NCI-H187 (cell line): ENCODE results near the gene IFNA16.
"Not testable (repeated sequence)": the region's sequence is repeated elsewhere in the genome, so short reads cannot be mapped to it uniquely, and the experiment has no call there.

Experiments
- DNase-seq, 2 experiments: peaks; one replicate each; lab custom pipeline; 2025; lab: John Stamatoyannopoulos, UW

Gene IFNA16

DNA sequence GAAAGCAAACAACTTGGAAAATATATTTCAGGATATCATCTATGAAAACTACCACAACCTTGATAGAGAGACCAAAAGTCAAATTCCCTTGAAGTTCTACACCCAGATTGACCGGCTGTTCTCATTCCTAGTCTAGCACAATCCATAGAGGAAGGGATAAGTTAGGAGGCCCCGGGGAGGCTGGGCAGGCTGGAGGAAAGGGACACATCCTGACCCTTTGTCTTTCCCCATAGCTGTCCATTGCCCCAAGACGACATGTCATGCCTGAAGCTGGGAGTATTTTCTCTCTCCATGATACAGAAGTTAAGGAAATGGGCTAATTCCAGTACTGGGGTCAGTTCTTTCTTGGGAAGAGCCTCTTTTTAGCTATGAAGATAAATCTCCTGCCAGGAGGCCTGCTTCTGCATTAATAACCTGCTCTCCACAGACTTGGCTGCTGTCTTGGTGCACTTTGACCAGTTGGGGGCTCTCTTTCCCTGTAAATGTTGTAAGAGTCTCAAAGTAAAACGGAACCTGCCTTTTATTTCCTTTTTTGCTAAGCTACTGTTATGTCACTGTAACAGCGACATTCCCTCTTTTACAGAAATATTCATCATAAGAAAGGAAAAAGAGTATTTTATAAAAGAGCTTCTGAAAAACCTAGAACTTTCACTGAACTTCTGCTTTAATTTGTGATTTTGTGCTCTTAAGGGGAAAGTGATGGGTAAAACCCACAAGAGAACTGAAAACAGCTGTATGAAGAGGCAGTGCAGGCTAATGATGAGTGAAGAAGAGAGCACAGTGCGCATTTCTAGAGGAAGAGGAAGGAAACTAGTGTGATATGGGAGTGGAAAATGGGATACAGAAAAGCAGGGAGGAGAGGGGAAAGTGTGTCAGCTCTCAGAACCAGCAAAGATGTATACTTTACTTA lies 22.0 kb downstream of the IFNA16 start:
- not testable (repeated sequence) for DNase-seq

DNA sequence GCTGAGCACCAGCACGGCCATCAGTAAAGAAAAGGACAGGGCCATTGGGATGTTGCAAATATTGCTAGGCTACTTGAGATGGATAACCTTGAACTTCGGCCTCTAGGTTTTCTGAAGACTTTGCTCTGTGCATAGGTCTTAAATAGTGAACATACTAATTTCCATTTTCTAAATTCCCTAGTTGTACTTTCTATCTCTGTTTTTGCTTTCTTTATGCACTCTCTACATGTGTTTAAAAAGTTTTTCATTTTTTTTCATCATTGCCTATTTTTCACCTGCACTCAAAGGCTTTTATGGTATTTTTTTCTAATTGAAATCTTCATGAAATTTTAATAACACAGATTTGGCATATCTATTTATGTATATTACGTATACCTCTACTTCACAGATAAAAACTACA lies 29.6 kb downstream of the IFNA16 start, which contains the start of gene IFNA4:
Gene IFNA4, minus strand, starts transcription at position 101 of the 400 bp plus-strand sequence. Its CDS starts 56 bp downstream, at position 45.
- not testable (repeated sequence) for DNase-seq

DNA sequence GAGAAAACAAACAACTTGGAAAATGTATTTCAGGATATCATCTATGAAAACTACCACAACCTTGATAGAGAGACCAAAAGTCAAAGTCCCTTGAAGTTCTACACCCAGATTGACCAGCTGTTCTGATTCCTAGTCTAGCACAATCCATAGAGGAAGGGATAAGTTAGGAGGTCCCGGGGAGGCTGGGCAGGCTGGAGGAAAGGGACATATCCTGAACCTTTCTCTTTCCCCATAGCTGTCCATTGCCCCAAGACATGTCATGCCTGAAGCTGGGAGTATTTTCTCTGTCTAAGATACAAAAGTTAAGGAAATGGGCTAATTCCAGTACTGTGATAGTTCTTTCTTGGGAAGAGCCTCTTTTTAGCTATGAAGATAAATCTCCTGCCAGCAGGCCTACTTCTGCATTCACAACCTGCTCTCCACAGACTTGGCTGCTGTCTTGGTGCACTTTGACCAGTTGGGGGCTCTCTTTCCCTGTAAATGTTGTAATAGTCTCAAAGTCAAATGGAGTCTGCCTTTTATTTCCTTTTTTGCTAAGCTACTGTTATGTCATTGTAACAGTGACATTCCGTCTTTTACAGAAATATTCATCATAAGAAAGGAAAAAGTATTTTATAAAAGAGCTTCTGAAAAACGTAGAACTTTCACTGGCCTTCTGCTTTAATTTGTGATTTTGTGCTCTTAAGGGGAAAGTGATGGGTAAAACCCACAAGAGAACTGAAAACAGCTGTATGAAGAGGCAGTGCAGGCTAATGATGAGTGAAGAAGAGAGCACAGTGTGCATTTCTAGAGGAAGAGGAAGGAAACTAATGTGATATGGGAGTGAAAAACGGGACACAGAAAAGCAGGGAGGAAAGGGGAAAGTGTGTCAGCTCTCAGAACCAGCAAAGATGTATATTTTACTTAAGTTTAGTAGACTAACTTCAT lies 34.0 kb downstream of the IFNA16 start:
- not testable (repeated sequence) for DNase-seq

DNA sequence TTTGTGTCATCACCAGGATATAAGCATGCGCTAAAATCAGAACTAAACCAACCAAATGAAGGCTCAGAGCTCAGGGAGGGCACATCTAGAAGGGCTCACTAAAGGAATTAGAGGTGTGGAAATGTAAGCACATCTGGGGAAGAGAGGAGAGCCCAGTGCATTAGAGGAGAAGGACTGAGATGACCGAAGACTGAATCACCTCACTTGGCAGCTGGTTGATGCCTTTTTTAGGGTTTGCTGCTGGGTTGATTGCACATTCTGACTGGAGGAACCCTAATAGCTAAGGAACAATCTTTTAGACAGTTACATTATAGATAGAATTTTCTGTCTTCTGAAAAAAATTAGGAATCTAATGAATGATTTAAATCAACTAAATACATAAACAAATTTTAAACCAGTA lies 42.4 kb downstream of the IFNA16 start:
- no peak for DNase-seq

DNA sequence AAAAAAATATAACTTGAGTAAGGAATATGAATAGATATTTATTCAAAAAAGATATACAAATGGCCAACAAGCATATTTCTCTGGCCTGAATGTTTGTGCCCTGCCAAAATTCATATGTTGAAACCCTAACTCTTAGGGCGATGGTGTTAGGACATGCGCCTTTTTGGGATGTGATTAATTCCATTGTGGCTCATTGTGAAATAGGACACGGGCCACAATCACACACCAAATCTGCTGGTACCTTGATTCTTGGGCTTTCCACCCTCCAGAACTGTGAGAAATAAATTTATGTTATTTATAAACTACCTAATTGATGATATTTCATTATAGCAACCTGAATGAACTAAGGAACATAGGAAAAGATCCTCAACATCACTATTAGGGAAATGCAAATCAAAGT lies 45.0 kb downstream of the IFNA16 start:
- no peak for DNase-seq

DNA sequence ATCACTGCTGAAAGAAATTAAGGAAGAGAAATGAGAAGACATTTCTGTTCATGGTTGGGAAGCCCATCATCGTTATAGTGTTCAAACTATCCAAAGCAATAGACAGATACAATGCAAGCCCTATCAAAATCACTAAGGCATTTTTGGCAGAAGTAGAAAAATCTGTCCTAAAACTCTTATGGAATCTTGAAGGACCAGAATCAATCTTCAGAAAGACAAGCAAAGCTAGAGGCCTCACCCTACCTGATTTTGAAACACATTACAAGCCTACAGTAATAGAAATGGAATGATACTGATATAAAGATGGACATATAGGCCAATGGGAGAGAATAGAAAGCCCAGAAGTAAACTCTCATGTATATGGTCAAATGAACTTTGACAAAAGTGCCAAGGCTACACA lies 45.8 kb downstream of the IFNA16 start:
- no peak for DNase-seq

DNA sequence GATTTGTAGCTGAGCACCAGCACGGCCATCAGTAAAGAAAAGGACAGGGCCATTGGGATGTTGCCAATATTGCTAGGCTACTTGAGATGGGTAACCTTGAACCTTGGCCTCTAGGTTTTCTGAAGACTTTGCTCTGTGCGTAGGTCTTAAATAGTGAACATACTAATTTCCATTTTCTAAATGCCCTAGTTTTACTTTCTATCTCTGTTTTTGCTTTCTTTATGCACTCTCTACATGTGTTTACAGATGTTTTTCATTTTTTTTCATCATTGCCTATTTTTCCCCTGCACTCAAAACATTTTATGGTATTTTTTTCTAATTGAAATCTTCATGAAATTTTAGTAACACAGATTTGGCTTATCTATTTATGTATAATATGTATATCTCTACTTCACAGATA lies 50.6 kb downstream of the IFNA16 start, which contains the start of gene IFNA21:
Gene IFNA21, minus strand, starts transcription at position 101 of the 400 bp plus-strand sequence. Its CDS starts 48 bp downstream, at position 53.
- DNase-seq, result not testable (repeated sequence)
